K562 (cell line): ENCODE results near the gene RAB6A. TPM values are rescaled to one million over a fixed set of nuclear protein-coding genes. Genes with fewer than 3 reads are reported as not detected.

Source experiments
- ADNP ChIP-seq: fragments of 200-800 bp; sonication (Bioruptor generic); IDR thresholded peaks from 2 replicates; pipeline ENCODE4 v1.6.1; 2016; ENCODE audit warnings: missing genetic modification characterization, missing compliant biosample characterization
- CREB1 ChIP-seq, 2 experiments: sonication (generic) in 1 of 2; formaldehyde crosslinking in 1 of 2; IDR thresholded peaks; 2 replicates each; pipeline versions ENCODE4 v1.6.1 to v1.8.0; 2012 to 2022; ENCODE audit warnings: inconsistent platforms in 1 of 2, mild to moderate bottlenecking in 1 of 2, missing genetic modification reagents in 1 of 2, moderate library complexity in 1 of 2
- CXXC5 ChIP-seq: fragments of 250-450 bp; sonication (Bioruptor Pico); IDR thresholded peaks from 2 replicates; pipeline ENCODE4 v1.8.0; 2022; ENCODE audit warnings: inconsistent platforms, mild to moderate bottlenecking, moderate library complexity
- ELF1 ChIP-seq: fragments of 200-800 bp; sonication (Bioruptor generic); IDR thresholded peaks from 2 replicates; pipeline ENCODE4 v1.6.1; 2016; ENCODE audit warnings: missing genetic modification characterization, missing compliant biosample characterization
- ERF ChIP-seq: fragments of 450-650 bp; formaldehyde crosslinking; IDR thresholded peaks from 2 replicates; pipeline ENCODE4 v1.4.0; 2020; ENCODE audit warnings: mild to moderate bottlenecking, mixed read lengths
- GATAD2B ChIP-seq: fragments of 450-650 bp; IDR thresholded peaks from 2 replicates; pipeline ENCODE4 v1.6.1; 2017; ENCODE audit warnings: mild to moderate bottlenecking, borderline replicate concordance
- GTF2E2 ChIP-seq: fragments of 200-800 bp; sonication (Bioruptor generic); IDR thresholded peaks from 2 replicates; pipeline ENCODE4 v1.6.1; 2016; ENCODE audit warnings: missing genetic modification characterization, missing compliant biosample characterization
- MEIS2 ChIP-seq: fragments of 450-650 bp; IDR thresholded peaks from 2 replicates; pipeline ENCODE4 v1.6.1; 2014; ENCODE audit warnings: mild to moderate bottlenecking; ENCODE audit not compliant: partially characterized antibody
- SRSF1 ChIP-seq: fragments of 200-400 bp; formaldehyde crosslinking; IDR thresholded peaks from 2 replicates; pipeline ENCODE4 v1.6.1; 2017; ENCODE audit warnings: mild to moderate bottlenecking, low read depth, low read length, moderate library complexity
- TBP ChIP-seq: optimal IDR thresholded peaks from 2 replicates; pipeline ENCODE3; 2011; ENCODE audit warnings: low read depth, low read length, improper control_type of control experiment
- TFAM ChIP-seq: fragments of 250-450 bp; sonication (Bioruptor Pico); conservative IDR thresholded peaks from 2 replicates; pipeline ENCODE4 v1.5.0; 2021; ENCODE audit warnings: mild to moderate bottlenecking, moderate library complexity
- U2AF1 ChIP-seq: fragments of 200-400 bp; formaldehyde crosslinking; optimal IDR thresholded peaks from 2 replicates; pipeline ENCODE3; 2017; ENCODE audit warnings: mild to moderate bottlenecking, low read depth, low read length, moderate library complexity
- ZC3H4 ChIP-seq: sonication (generic); formaldehyde crosslinking; IDR thresholded peaks from 2 replicates; pipeline ENCODE4 v1.9.0; 2021; ENCODE audit warnings: missing genetic modification reagents, borderline replicate concordance
- ZNF239 ChIP-seq: fragments of 250-450 bp; sonication (Bioruptor Pico); IDR thresholded peaks from 2 replicates; pipeline ENCODE4 v1.4.0; 2020; ENCODE audit warnings: mild to moderate bottlenecking
- ZNF324 ChIP-seq: fragments of 250-450 bp; sonication (Bioruptor Pico); IDR thresholded peaks from 2 replicates; pipeline ENCODE4 v1.4.0; 2020; ENCODE audit warnings: mild to moderate bottlenecking
- ZNF41 ChIP-seq: fragments of 250-450 bp; sonication (Bioruptor Pico); conservative IDR thresholded peaks from 2 replicates; pipeline ENCODE4 v1.4.0; 2020; ENCODE audit warnings: mild to moderate bottlenecking
- polyA plus RNA-seq, 8 experiments: library from polyadenylated mRNA; depleted of rRNA in 4 of 8; stranded (reverse) in 5 of 8; unstranded in 3 of 8; fragments of >200 nt; fragmentation: Nextera tagmentation in 2 of 8; fragmentation: Illumina TruSeq in 1 of 8; extraction: Ambion mirVana in 2 of 8; extraction: Trizol in 1 of 8; gene quantifications; 2 replicates each; pipeline versions ENCODE4 v1.2.1 to v1.2.3, GENCODE V29; 2011 to 2014; ENCODE audit warnings: inconsistent platforms in 1 of 8, missing spikeins in 1 of 8
- total RNA-seq, 7 experiments: library from RNA; depleted of rRNA in 6 of 7; stranded (reverse); fragments of >200 nt in 6 of 7; fragmentation: Illumina TruSeq in 2 of 7; extraction: Trizol in 2 of 7; gene quantifications; 2 replicates each; pipeline versions ENCODE4 v1.2.1 to v1.2.3, GENCODE V29; 2011 to 2021; ENCODE audit warnings: low replicate concordance in 1 of 7
- TF ChIP-seq, protein P1 (sequence below): fragments of 250-450 bp; sonication (Bioruptor Pico); IDR thresholded peaks from 2 replicates; pipeline ENCODE4 v1.5.0; 2021
- TF ChIP-seq, protein P2 (sequence below): fragments of 250-450 bp; sonication (Bioruptor Pico); IDR thresholded peaks from 2 replicates; pipeline ENCODE4 v1.9.0; 2021; ENCODE audit warnings: mild to moderate bottlenecking
- TF ChIP-seq, protein P3 (sequence below): fragments of 250-450 bp; sonication (Bioruptor Pico); IDR thresholded peaks from 2 replicates; pipeline ENCODE4 v1.9.0; 2021; ENCODE audit warnings: mild to moderate bottlenecking, inconsistent platforms
- TF ChIP-seq, protein P4 (sequence below): fragments of 250-450 bp; sonication (Bioruptor Pico); IDR thresholded peaks from 2 replicates; pipeline ENCODE4 v1.4.0; 2020; ENCODE audit warnings: mild to moderate bottlenecking

RAB6A gene
- total and polyA plus RNA-seq, 9 of the 15 experiments (the other 6 are each of a cell fraction or from before 2014, with no cell fraction given) = 14.0 to 95.3 (median 45.4) TPM

DNA sequence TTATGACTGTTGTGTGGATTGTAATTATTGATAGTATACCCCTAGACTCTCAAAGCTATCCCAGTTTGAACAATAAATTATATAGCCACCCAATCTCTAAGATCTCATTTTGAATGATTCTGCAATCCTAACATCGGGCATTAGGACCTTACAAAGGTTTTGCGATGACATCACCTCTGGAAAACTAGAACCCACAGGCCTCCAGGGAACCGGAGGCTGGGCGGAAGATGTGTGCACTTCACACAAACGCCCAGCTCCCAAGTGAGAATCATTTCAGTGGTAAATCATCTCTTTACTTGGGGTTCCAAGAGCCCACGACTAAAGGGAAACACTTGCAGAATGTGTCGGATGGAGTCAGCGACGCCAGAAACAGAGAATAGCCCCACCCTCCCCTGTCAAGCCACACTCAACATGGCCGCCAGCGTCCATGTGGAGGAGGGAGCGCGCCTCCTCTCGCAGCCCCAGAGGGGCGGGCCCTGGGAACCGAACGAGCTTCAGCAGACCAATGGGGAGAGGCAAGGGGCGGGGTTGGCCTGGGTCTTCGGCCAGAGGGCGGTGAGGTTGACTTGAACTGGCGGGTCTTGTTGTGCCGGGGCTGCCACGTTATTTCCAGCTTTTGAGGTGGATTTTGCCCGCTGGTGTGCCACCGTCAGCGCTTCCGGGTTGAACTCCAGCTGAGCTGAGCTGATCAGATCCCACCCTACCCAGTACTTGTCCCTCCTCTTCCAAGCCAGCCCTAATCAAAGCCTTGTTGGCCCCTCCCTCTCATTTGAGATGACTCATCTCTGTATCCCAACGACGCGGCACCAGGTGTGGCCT is 18.4 kb upstream of the RAB6A start (continued):
- TF ChIP-seq, protein P1, sequence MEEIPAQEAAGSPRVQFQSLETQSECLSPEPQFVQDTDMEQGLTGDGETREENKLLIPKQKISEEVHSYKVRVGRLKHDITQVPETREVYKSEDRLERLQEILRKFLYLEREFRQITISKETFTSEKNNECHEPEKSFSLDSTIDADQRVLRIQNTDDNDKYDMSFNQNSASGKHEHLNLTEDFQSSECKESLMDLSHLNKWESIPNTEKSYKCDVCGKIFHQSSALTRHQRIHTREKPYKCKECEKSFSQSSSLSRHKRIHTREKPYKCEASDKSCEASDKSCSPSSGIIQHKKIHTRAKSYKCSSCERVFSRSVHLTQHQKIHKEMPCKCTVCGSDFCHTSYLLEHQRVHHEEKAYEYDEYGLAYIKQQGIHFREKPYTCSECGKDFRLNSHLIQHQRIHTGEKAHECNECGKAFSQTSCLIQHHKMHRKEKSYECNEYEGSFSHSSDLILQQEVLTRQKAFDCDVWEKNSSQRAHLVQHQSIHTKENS = no peak
- peak; percentile 64; the same call in 1 of the 2 replicates for TF ChIP-seq ELF1 (tag)
- no peak for TF ChIP-seq SRSF1
- TF ChIP-seq ZNF239 = no peak; the same call in 1 of the 2 replicates
- no peak for TF ChIP-seq U2AF1
- TF ChIP-seq ERF (CRISPR knock-in tag) = no peak
- TF ChIP-seq TFAM (CRISPR knock-in tag) = no peak
- peak; percentile 39; the same call in 1 of the 2 replicates for TF ChIP-seq CREB1 (IDR thresholded peaks at IDR 0.05)
- peak; percentile 54; the same call in 1 of the 2 replicates for TF ChIP-seq CREB1 (CRISPR knock-in tag; IDR thresholded peaks at IDR 0.05)
- TF ChIP-seq, protein P2, sequence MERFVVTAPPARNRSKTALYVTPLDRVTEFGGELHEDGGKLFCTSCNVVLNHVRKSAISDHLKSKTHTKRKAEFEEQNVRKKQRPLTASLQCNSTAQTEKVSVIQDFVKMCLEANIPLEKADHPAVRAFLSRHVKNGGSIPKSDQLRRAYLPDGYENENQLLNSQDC (CRISPR knock-in tag) = 0 out of 2 replicates have a peak, but pooled peaks have one; percentile 14
- peak; percentile 90 for TF ChIP-seq GTF2E2 (tag)
- no peak for TF ChIP-seq ADNP (tag)
- peak; percentile 82 for TF ChIP-seq TBP
- TF ChIP-seq ZC3H4 (CRISPR knock-in tag) = no peak; the same call in 1 of the 2 replicates
- peak; percentile 90 for TF ChIP-seq CXXC5 (CRISPR knock-in tag)
- TF ChIP-seq, protein P3, sequence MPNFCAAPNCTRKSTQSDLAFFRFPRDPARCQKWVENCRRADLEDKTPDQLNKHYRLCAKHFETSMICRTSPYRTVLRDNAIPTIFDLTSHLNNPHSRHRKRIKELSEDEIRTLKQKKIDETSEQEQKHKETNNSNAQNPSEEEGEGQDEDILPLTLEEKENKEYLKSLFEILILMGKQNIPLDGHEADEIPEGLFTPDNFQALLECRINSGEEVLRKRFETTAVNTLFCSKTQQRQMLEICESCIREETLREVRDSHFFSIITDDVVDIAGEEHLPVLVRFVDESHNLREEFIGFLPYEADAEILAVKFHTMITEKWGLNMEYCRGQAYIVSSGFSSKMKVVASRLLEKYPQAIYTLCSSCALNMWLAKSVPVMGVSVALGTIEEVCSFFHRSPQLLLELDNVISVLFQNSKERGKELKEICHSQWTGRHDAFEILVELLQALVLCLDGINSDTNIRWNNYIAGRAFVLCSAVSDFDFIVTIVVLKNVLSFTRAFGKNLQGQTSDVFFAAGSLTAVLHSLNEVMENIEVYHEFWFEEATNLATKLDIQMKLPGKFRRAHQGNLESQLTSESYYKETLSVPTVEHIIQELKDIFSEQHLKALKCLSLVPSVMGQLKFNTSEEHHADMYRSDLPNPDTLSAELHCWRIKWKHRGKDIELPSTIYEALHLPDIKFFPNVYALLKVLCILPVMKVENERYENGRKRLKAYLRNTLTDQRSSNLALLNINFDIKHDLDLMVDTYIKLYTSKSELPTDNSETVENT (CRISPR knock-in tag) = peak; percentile 50; the same call in 1 of the 2 replicates
- peak; percentile 25 for TF ChIP-seq MEIS2
- TF ChIP-seq, protein P4, sequence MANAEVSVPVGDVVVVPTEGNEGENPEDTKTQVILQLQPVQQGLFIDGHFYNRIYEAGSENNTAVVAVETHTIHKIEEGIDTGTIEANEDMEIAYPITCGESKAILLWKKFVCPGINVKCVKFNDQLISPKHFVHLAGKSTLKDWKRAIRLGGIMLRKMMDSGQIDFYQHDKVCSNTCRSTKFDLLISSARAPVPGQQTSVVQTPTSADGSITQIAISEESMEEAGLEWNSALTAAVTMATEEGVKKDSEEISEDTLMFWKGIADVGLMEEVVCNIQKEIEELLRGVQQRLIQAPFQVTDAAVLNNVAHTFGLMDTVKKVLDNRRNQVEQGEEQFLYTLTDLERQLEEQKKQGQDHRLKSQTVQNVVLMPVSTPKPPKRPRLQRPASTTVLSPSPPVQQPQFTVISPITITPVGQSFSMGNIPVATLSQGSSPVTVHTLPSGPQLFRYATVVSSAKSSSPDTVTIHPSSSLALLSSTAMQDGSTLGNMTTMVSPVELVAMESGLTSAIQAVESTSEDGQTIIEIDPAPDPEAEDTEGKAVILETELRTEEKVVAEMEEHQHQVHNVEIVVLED (CRISPR knock-in tag) = peak; percentile 67
- TF ChIP-seq ZNF41 (CRISPR knock-in tag) = no peak
- no peak for TF ChIP-seq ZNF324 (CRISPR knock-in tag)
- TF ChIP-seq GATAD2B = no peak
